Activated T-cell treated with anti-CD3 and anti-CD28 coated beads for 24 hours (primary cell): ENCODE data around the gene LMF1.

Source experiments
- DNase-seq: peaks from one replicate; pipeline ENCODE4 v3.0.0-alpha.2; 2020; ENCODE audit warnings: low read depth

Gene LMF1

DNA sequence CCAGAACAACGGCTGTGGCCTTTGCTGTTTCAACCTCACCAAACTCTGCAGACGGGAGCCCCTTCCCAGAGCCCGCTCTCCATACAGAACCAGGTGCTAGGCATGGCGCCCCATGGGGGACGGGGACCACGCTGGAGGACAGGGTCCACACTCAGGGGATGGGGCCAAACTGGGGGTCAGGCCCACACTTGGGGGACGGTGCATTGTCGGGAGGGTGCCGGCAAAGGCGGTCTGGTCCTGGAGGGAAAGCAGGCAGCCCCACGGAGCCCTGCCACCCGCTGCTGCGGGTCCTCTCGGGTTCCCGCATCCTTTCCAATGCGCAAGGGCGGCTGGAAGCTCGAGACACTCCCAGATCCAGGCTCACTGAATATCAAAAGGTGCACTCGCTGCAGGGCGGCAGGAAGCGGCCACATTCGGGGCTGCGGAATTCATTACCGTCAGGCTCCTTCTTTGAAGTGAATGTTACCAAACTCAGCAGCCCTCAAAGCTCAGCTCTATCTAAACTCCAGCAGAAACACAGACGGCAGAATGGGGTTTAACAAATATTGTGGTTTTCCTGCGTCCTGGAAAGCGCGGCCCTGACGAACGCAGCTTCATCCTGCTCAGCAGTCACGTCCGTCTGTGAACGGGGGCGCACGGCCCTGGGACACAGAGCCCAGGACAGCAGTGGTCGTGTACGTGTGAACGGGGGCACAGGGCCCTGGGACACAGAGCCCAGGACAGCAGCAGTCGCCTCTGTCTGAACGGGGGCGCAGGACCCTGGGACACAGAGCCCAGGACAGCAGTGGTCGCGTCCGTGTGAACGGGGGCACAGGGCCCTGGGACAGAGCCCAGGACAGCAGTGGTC is 41.3 kb downstream of the LMF1 start:
- no peak for DNase-seq

DNA sequence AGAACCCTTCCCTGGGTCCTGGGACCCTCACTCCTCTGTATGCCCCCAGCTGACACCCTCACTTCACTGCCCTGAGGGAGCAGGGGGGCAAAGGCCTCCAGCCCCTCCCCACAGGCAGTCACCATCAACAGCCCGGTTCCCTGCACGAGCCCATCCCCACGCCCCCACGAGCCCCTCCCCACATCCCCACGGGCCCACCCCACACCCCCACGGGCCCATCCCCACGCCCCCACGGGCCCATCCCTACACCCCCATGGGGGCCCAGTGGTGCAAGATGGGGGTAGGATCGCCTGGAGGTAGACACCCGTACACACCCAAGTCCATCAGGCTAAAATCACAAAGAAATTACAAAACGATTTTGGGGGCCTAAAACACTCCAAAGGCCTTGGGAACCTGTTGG is 42.3 kb downstream of the LMF1 start:
- no peak for DNase-seq

DNA sequence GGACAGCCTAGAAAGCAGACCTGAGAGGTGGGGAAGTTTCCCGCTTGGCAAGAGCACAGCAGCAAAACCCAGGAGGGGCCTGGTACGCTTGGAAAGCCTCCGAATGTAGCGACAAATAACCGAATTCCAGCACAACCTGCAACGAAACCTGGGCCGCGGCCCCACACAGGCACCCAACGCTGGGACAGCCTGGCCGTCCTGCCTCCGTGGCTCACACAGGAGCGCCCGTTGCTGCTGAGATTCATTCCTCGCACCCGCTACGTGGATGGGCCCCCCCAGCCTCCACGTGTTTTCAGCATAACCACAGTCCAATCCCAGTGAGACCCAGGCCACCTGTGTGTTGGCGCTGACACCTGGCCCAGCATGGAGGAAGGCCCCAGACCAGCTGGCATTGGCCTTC is 42.9 kb downstream of the LMF1 start:
- no peak for DNase-seq

DNA sequence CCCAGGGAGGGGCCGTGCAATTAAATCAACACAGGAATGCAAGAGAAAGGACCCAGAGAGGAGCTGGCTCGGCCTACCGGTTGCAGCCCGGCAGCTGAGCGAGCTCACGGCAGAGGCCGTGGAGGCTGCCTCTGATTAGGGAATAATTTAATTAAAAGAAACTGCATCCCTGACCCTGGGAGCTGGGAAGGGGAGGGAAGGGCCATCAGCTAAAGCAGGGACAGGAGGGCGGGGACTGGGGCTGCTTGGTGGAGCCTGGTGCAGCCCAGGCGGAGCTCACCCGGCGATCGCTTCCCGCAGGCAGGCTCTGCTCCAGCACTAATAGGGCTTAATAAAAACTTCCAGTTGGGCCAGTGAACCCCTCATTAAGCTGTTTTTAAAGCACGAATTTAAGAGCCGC is 43.4 kb downstream of the LMF1 start:
- no peak for DNase-seq

DNA sequence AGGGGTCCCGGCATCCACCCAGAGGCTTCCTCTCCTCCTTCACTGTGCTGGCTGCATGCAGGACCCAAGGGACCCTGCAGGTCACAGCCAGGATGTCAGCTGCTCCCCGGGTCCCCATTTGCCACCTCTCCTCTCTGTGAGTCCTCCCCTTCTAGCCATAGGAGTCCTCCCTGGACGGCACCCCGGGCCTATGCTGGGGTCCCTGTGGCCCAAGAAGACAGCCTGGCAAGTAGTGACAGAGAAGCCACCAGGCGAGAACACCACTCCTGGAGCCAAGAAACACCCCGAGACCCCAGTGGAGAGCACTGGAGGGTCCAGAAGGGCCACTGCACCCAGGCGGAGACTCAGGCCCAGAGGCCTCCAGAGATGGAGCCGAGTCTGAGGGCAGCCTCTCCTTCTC is 44.1 kb downstream of the LMF1 start:
- DNase-seq, result no peak

DNA sequence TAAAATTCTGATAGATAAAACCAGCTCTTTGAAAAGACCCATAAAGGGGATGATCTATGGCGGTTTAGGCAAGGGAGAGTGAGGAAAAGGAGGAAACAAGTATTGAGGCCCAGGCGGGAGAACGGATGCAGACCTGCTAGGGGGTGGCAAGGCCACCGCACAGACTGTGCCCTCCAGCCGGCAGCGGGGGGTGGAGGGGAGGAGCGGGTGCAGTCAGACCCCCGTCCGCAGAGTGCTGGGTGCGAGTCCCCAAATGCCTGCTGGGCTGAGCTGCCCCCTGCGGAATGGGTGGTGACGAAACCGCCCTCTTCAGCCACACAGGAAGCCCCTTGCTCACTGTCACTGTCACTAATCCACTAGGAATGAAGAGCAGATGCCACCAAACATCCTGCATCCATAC is 46.0 kb downstream of the LMF1 start:
- DNase-seq, result no peak

DNA sequence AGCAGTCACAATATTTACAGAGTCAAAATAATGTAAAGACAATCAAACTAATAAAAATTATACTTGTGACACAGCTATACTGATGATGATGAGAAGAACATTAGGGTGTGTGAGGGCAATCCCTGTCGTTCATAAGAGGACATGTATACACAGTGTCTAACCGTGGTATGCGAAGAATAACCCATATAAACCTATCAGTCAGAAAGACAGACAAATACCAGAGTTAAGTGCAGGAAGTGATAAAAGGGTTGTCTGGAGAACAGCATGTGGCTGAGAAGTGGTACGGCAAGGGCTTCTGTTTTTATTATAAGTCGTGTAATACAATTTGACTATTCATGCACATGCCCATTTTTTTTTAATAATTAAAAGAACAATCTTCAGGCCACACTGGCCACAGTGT is 46.7 kb downstream of the LMF1 start:
- no peak for DNase-seq

DNA sequence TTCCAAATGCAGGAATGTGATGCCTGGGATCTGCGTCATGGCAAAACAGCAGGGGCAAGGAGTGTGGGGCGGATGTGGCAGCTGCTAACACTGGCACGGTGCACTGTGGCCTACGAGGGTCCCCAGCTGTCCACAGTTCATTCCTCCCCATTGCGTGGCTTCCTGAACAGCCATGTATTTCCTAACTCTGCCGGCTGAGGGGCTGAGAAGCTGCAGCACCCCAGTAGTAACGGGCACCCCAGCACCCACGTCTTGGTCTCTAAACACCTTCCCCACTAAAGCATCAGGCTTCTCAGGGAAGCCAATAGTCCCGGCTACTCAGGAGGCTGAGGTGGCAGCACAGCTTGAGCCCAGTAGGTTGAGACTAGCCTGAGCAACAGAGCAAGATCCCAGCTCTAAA is 47.6 kb downstream of the LMF1 start:
- DNase-seq, result no peak

DNA sequence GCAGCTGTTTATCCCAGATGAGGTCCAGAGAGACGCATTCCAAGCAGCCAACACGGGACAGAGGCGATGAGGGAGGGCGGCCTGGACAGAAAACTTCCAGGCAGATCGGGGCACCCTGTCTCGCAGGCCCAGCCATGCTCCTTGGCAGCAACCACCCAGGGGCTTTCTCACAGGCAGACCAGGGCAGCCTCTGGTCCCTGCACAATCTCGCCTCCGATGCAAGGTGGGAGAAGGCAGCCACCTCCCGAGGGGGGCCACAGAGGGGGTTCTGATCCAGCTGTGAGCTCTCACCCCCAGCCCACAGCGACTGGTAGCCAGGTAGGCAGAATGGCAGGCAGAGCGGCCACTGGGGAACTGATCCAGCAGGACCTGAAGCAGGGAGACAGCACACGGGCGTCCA is 48.7 kb downstream of the LMF1 start:
- no peak for DNase-seq

DNA sequence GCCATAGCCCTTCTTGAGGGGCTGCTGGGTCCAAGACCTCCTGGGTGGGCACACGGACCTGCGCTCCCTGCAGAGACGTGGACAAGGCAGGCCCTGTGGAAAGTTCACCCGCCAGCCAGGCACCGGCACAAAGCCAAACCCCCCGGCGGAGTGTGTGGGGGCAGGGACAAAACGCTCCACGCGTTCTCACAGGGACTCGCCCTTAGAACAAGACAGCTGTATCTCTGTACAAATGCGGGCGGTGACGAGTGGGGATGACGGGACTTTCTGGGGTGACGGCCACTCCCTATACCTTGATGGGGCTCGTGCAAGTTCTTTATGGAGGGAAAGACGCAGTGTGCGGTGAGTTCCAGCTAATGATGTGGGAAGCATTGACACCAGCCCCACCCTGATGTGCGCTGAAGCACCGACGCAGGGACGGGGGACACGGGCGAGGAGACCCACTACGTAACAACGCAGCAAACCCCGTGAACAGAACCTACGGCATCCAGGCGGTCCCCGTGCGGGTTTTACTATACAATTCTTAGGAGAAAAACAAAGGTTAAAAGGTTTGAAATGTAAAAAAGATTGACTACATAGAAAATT is 49.4 kb downstream of the LMF1 start:
- DNase-seq, result no peak

DNA sequence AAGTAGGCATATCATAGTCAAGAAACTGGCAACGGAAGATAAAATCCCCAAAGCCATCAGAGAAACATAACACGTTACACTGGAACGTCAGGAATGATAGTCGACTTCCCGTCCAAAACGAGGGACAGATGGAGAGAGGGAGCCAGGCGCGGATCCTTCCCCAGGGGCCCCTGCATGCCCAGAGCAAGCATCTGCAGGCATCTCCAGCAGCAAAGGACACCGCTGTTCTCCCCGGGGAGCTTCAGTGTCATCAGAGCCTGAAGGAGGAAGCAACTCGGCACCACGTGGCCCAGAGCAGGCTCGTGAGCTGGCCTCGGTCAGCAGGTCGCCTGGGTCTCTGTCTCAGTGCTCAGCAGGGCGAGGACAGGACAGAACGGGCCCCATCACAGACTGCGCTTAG is 50.1 kb downstream of the LMF1 start:
- no peak for DNase-seq

DNA sequence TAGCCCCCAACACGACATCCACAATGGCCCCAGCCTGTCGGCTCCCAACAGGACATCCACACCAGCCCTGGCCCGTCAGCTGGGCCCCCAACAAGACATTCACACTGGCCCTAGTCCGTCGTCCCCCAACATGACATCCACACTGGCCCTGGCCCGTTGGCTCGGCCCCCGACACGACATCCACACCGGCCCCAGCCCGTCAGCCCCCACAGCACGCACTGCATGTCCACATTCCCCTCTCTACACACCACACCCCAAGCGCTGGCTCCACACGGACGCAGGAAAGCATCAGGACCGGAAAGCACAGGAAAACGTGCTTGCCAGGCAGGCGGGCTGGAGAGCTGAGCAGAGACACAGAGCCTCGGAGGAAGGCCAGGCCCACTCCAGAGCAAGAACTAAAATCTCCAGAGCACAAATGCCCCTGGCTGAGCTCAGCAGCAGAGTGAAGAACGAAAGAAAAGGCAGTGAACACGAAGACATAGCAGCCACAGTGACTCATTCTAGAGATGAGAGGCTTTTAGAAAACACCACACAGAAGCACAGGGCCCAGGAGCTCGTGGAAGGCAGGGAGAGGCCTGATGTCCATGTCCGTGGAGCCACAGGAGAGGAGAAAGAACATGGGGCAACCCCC is 50.6 kb downstream of the LMF1 start:
- DNase-seq, result no peak

DNA sequence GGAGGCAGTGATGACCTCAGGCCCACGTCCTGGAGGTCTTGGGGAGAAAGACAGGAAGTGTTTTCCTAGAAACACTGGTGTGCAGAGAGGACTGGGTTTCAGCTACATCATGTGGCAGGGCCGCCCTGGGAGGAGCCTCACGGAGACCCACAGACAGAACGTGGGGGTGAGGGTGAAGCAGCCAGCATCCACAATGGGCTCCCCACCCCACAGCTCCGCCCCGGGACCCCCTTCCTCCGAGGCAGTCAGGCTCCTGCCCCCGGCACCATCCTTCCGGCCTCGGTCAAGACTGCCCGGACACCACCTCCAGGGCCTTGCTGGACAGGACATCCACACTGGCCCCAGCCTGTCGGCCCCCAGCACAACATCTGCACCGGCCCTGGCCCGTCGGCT is 51.1 kb downstream of the LMF1 start:
- no peak for DNase-seq

DNA sequence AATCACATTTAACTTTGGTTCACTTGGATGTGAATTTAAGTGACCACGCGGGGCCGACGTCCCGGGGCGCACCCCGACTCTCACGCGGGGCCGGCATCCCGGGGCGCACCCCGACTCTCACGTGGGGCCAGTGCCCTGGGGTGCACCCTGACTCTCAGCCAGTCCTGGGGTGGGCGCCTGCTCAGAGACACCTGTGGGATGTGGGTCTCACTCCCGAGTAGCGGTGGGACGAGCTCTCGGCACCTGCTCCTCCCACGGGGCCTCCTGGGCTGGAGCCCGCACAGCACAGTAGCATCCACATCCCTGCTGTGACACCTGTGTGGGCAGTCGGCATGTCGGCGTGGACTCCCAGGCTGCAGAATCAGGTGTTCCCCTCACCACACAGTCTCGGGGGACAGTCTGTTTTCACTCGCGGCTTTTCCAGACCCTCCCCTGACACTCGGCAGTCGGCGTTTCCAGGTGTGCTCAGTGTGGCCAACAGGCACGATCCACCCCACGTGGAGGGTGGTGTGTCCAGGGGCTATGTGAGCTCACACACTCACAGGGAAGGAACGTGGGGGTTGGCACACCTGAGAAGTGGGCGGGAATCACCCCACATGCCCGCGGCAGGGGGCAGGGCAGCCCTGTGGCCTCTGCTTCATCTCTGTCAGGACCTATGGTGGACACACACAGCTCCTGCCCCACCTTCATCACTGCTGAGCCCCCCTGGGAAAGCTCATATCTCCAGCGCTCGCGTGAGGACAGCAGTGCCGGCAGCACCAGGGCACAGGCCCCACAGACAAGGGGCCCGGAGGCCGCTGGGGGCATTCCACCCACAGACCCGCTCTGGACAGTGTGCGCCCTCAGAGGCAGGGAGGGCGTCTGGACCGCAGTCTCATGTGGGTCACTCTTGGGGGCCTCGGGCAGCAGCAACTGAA is 51.8 kb downstream of the LMF1 start:
- DNase-seq, result no peak

DNA sequence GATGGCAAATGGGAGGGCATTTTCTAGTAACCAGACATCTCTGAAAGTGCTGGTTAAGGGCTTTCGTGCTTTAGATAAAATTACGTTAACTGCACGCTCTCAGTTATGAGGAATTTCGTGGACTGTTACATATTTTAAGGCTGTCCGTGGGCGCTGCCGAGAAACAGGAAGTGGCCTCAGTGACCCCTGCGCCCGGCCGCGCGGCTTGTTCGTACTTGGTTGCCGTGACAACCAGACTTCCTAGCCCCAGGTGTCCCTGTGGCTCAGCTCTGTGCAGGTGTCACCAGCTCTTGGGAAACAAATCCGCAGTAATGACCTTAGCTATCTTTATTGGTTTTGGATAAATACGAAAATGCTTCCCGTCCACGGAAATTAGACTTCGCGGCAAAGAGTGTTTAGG is 52.7 kb downstream of the LMF1 start:
- no peak for DNase-seq

DNA sequence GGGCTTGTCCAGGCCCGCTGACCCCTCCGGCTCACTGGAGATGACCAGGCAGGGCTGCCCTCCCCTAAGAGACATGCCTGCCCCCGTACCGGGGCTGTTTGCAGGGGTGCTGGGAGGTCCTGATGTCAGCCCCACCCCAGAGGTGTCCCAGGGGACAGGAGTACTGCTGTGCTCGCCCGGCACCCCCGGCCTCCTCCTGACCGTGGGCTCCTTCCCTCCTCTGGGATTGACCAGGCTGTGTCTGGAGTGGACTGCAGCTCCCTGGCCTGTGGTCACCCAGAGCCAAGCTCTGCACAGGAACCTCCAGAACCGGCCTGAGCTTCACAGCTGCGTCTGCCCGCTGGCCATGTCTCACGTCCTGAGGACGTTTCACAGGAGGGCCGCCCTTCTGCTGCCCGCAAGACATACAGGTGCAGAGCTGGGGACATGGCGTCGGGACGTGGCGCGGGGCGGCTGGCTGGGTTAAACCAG is 53.2 kb downstream of the LMF1 start:
- DNase-seq, result no peak

DNA sequence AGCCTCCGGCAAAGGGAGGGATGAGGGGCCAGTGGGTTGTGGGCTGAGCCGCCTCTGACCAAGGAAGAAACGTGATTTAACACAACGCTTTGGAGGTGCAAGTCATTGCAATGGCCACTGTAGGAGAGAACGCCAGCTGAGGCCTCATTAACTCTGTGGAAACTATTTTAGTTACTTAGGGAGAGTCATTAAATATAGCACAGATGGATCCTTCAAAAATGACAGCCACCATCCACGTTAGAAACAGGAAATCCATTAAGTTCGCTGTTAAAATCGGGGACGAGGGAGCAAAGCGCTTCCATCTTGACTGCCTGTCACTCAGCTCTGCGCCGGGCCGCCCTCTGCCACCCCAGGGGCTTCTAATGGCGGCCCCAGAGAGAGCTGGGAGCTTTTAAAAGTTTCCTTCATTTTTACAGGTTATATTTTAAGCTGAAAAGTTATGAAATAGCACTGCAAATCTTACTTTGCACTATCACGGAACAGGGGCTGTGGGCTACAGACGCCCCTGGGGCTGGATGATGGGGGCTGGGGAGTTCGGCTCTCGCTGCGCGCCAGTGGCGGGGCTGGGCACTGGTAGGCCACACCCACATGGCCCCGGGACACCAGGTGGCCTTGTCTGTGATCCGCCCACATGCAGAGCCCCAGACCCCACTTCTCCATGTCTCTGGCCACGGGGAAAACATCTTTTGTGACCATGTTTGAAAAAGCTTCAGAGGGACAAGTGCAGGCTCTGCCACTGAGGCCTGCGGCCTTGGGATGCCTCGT is 54.6 kb downstream of the LMF1 start:
- DNase-seq, result no peak

DNA sequence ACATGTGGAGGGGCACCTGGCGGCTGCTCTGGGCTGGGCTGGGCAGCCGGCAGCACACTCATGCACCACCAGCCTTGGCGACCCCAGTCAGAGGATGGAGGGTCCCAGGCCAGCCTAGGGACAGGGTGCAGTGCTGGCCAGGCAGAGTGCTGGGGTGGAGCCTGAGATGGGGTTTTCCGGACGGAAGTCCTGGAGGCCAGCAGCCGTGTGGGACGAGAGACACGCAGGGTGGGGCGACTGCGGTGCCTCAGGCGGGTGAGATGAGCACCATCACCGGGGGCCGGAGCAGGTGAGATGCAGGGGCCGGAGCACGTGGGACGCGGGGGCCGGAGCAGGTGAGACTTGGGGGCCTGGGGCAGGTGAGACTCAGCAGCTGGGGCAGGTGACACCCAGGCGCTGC is 55.2 kb downstream of the LMF1 start:
- no peak for DNase-seq

DNA sequence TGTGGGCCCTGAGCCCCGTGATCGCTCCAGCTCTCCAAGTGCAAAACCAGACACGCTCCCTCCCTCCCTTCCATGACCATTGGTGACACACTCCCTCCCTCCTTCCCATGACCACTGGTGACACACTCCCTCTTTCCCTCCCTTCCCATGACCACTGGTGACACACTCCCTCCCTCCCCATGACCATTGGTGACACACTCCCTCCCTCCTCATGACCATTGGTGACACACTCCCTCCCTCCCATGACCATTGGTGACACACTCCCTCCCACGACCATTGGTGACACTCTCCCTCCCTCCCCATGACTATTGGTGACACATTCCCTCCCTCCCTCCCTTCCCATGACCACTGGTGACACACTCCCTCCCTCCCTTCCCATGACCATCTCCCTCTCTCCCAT is 56.3 kb downstream of the LMF1 start:
- DNase-seq, result no peak

DNA sequence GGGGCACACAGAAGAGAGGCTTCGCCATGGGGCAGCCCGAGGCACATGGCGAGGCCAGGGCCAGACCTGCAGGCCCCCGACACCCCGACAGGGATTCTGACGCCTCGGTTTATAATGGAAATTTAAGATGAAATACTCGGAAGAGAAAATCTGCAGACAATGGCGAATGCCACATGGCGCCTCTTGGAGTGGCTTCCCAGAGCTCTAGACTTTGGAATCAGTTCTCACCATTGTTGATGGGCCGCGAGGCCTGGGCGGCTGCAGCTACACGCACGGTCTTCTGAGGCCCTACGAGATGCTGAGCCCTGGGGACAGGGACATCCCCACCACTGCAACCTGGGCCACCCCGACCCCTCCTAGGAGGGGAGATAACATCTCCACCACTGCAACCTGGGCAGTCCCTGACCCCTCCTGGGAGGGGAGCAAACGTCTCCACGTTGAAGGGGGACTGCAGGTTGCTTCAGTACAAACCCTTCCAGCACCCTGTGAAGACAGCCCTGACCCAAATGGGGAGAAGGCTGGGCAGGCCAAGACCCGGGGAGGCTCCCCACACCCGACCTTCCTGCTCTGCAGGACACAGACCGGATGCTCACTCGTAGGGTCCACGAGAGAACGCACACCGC is 56.9 kb downstream of the LMF1 start:
- DNase-seq, result no peak
